Body of pancreas (tissue), 4 donors: ENCODE measurements around the gene NREP. TPM values are rescaled to one million over a fixed set of nuclear protein-coding genes. Genes with fewer than 3 reads are reported as not detected.
"Not testable (repeated sequence)": the region's sequence is repeated elsewhere in the genome, so short reads cannot be mapped to it uniquely, and the experiment has no call there.

Experiments used
- ATAC-seq: fragments of 150-250 bp; one replicate; pipeline ENCODE4 v1.9.1; 2016
- DNase-seq, 4 donors: peaks; one replicate each; pipeline ENCODE4 v3.0.0-alpha.2; 2019
- H3K27ac ChIP-seq, 4 donors: fragments of 200-600 bp; sonication (generic); 1 replicate in 3 of 4; 2 replicates in 1 of 4; pipeline versions ENCODE4 v1.5.1 to v1.6.1; 2016 to 2019; ENCODE audit warnings: mild to moderate bottlenecking in 1 of 4, mixed read lengths in 1 of 4, moderate library complexity in 1 of 4
- H3K27me3 ChIP-seq, 2 donors: fragments of 200-600 bp; sonication (generic); one replicate each; pipeline ENCODE4 v1.6.0; 2016; ENCODE audit warnings: mild to moderate bottlenecking in 1 of 2
- H3K36me3 ChIP-seq, 2 donors: fragments of 200-600 bp; sonication (generic); replicated peaks in 1 of 2; 2 replicates each; pipeline ENCODE4 v1.5.1; 2016; ENCODE audit warnings: low read depth in 2 of 2; ENCODE audit not compliant: insufficient read depth in 1 of 2
- H3K4me1 ChIP-seq: fragments of 200-600 bp; sonication (generic); one replicate; pipeline ENCODE4 v1.6.0; 2016
- H3K4me3 ChIP-seq, 2 donors: fragments of 200-600 bp; sonication (generic); 1 replicate in 1 of 2; 2 replicates in 1 of 2; pipeline ENCODE4 v1.5.1; 2016 to 2019
- H3K9me3 ChIP-seq, 3 donors: fragments of 200-600 bp; sonication (generic); 1 replicate in 2 of 3; 2 replicates in 1 of 3; pipeline ENCODE4 v1.5.1; 2016
- POLR2A ChIP-seq, 3 donors: fragments of 450-650 bp; IDR thresholded peaks; one replicate each; pipeline ENCODE4 v1.6.1; 2016; ENCODE audit warnings: antibody characterized with exemption in 3 of 3, mild to moderate bottlenecking in 2 of 3
- WGBS, 2 donors: methylation state at CpG; one replicate each; pipeline ENCODE4 v1.1.5; 2017; 5-methylcytosine and 5-hydroxymethylcytosine counted together
- intact Hi-C: fragments of 100-400 bp; cut with DNase I; formaldehyde crosslinking; loops from one replicate; pipeline ENCODE4 v1.15.1; 2023
- total RNA-seq, 2 donors: library from RNA; depleted of rRNA; stranded (reverse); fragments of >200 nt; gene quantifications; one replicate each; pipeline ENCODE4 v1.1.0, GENCODE V29; 2016
- TF ChIP-seq, protein P1 (sequence below), 7 experiments: fragments of 450-650 bp in 4 of 7; fragments of 200-600 bp in 3 of 7; sonication (generic) in 3 of 7; IDR thresholded peaks; one replicate each; pipeline ENCODE4 v1.5.1; 2016 to 2019; ENCODE audit warnings: antibody characterized with exemption in 7 of 7

The NREP gene
- total RNA-seq, 2 donors from 2014 or later: 4.4 to 5.3 TPM

- H3K4me3 ChIP-seq: no peak overlapping the region
- ATAC-seq: no peak
- no peaks in the 10 kb centered on the region for H3K9me3 ChIP-seq
- no peak overlapping the region for H3K27ac ChIP-seq
- H3K4me1 ChIP-seq: no peaks in the 10 kb centered on the region
- intact Hi-C loops: no loop called here
- no peak for TF ChIP-seq POLR2A (IDR thresholded peaks at IDR 0.05)
- TF ChIP-seq, protein P1, sequence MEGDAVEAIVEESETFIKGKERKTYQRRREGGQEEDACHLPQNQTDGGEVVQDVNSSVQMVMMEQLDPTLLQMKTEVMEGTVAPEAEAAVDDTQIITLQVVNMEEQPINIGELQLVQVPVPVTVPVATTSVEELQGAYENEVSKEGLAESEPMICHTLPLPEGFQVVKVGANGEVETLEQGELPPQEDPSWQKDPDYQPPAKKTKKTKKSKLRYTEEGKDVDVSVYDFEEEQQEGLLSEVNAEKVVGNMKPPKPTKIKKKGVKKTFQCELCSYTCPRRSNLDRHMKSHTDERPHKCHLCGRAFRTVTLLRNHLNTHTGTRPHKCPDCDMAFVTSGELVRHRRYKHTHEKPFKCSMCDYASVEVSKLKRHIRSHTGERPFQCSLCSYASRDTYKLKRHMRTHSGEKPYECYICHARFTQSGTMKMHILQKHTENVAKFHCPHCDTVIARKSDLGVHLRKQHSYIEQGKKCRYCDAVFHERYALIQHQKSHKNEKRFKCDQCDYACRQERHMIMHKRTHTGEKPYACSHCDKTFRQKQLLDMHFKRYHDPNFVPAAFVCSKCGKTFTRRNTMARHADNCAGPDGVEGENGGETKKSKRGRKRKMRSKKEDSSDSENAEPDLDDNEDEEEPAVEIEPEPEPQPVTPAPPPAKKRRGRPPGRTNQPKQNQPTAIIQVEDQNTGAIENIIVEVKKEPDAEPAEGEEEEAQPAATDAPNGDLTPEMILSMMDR (IDR thresholded peaks at IDR 0.05): no peak
- no peaks in the 10 kb centered on the region for H3K36me3 ChIP-seq
- H3K27me3 ChIP-seq: no peaks in the 10 kb centered on the region
- no peak for DNase-seq
These were observed 37.2 kb downstream of the NREP start for GRCh38 chr5:111719773-111720172.

- H3K9me3 ChIP-seq, H3K36me3 ChIP-seq, H3K27me3 ChIP-seq, intact Hi-C loops, H3K27ac ChIP-seq, H3K4me3 ChIP-seq, DNase-seq, ATAC-seq, H3K4me1 ChIP-seq: not testable (repeated sequence)
- WGBS, 2 donors: 73 to 96% methylated on average over 2 to 3 of the region's 3 CpGs
These were observed 40.2 kb downstream of the NREP start for GRCh38 chr5:111716789-111717188.

- Histone ChIP-seq H3K27ac (no peak overlapping the region), H3K36me3 (no peaks in the 10 kb centered on the region), H3K4me1 (peaks cover 7% of the 10 kb centered on the region), H3K27me3 (no peaks in the 10 kb centered on the region), H3K4me3 (no peak overlapping the region), H3K9me3 (peaks cover 0 to 5% (median 0%) of the 10 kb centered on the region in 3 donors)
- TF ChIP-seq, protein P1 (IDR thresholded peaks at IDR 0.05): no peak
- TF ChIP-seq POLR2A (IDR thresholded peaks at IDR 0.05): no peak
- no peak for ATAC-seq
- intact Hi-C loops: no loop called here
- no peak for DNase-seq
- WGBS, 2 donors: 86% methylated on average over 1 of the region's 1 CpG
These were observed 49.3 kb downstream of the NREP start for GRCh38 chr5:111707630-111708164.

- no peak for ATAC-seq
- Histone ChIP-seq H3K4me1 (peaks cover 7% of the 10 kb centered on the region), H3K27me3 (no peaks in the 10 kb centered on the region), H3K9me3 (no peaks in the 10 kb centered on the region), H3K36me3 (no peaks in the 10 kb centered on the region), H3K4me3 (no peak overlapping the region), H3K27ac (no peak overlapping the region)
- intact Hi-C loops: no loop called here
- WGBS, 2 donors: 32% methylated on average over 4 of the region's 4 CpGs
- no peak for TF ChIP-seq POLR2A (IDR thresholded peaks at IDR 0.05)
- peak in 1 of 4 donors; percentile 8 for DNase-seq
These were observed 50.6 kb downstream of the NREP start for GRCh38 chr5:111706345-111706744.

DNA sequence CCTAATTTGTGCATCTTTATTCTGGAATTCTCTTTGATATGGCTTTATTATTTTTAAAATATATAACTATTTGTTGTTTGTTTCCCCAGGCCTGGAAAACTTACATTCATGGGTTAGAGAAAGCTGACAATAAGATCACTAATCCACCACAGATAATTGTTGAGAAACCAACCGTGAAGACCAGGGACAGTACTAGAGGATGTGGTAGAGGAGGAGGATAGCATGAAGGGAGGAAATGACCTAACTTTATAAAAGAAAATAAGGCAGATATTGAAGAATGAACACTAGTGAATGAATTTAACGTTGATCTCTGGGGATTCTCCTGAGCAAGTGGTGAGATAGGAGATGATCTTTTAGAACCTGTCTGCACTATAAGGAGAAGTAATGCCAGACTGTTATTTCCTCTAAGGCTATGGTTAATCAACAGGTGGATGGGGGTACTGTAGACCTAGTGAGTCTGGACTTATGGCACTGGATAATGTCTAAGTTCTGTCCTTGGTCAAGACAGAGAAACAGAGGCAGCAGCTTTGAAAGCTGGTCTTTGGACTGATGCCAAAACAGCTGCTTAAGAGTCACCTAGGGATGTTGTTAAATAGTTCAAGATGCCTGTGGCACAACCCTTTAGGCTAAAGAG, 52.4 kb downstream of the NREP start:
- TF ChIP-seq, protein P1 (IDR thresholded peaks at IDR 0.05): no peak
- no peak for TF ChIP-seq POLR2A (IDR thresholded peaks at IDR 0.05)
- no peaks in the 10 kb centered on the region for H3K36me3 ChIP-seq
- intact Hi-C loops: no loop called here
- DNase-seq: no peak
- ATAC-seq: no peak
- no peak overlapping the region for H3K4me3 ChIP-seq
- peaks cover 7% of the 10 kb centered on the region for H3K4me1 ChIP-seq
- H3K27me3 ChIP-seq: no peaks in the 10 kb centered on the region
- H3K9me3 ChIP-seq: no peaks in the 10 kb centered on the region
- no peak overlapping the region for H3K27ac ChIP-seq
- 44 to 46% methylated on average over 2 of the region's 2 CpGs for WGBS, 2 donors

GRCh38 chr5:111703662-111704061, 53.3 kb downstream of the NREP start:
- Histone ChIP-seq H3K4me3 (no peak overlapping the region), H3K4me1 (peaks cover 7% of the 10 kb centered on the region), H3K27me3 (no peaks in the 10 kb centered on the region), H3K9me3 (no peaks in the 10 kb centered on the region), H3K27ac (no peak overlapping the region), H3K36me3 (no peaks in the 10 kb centered on the region)
- ATAC-seq (no peak), DNase-seq (no peak)
- intact Hi-C loops: no loop called here
- TF ChIP-seq, protein P1 (IDR thresholded peaks at IDR 0.05): no peak
- no peak for TF ChIP-seq POLR2A (IDR thresholded peaks at IDR 0.05)
- WGBS, 2 donors: 57 to 73% methylated on average over 3 of the region's 3 CpGs
